SK-N-MC (cell line): ENCODE measurements around the gene CHRNB1.

Experiments used
- DNase-seq: peaks from one replicate; pipeline ENCODE4 v3.0.0-alpha.2; 2011; ENCODE audit warnings: low read depth, low spot score
- H3K27ac ChIP-seq: fragments of 200-600 bp; sonication (generic); 2 replicates; pipeline ENCODE4 v1.5.1; 2016; ENCODE audit warnings: mixed run types
- H3K36me3 ChIP-seq: fragments of 200-600 bp; sonication (generic); 2 replicates; pipeline ENCODE4 v1.6.1; 2017; ENCODE audit warnings: antibody characterized with exemption, low read length, mixed read lengths; ENCODE audit not compliant: insufficient read depth
- H3K4me3 ChIP-seq: fragments of 200-600 bp; sonication (generic); 2 replicates; pipeline ENCODE4 v1.5.1; 2016
- H3K9ac ChIP-seq: fragments of 200-600 bp; sonication (generic); 2 replicates; pipeline ENCODE4 v1.8.0; 2017; ENCODE audit warnings: mixed run types, mixed read lengths; ENCODE audit not compliant: insufficient read length
- H3K9me3 ChIP-seq: fragments of 200-600 bp; sonication (generic); 2 replicates; pipeline ENCODE4 v1.6.1; 2017; ENCODE audit warnings: low read depth, mild to moderate bottlenecking, antibody characterized with exemption, low read length, moderate library complexity, mixed read lengths
- EZH2 ChIP-seq: fragments of 200-600 bp; sonication (generic); IDR thresholded peaks from one replicate; pipeline ENCODE4 v1.6.1; 2017; ENCODE audit warnings: antibody characterized with exemption
- FOXP2 ChIP-seq: optimal IDR thresholded peaks from 2 replicates; pipeline ENCODE3; 2011; ENCODE audit warnings: mild to moderate bottlenecking, moderate library complexity; ENCODE audit not compliant: insufficient read depth; ENCODE audit errors: extremely low read length, control extremely low read depth
- POLR2AphosphoS5 ChIP-seq: IDR thresholded peaks from 2 replicates; pipeline ENCODE4 v1.6.1; 2012; ENCODE audit warnings: mild to moderate bottlenecking, low read depth, low read length, borderline replicate concordance

CHRNB1 gene

DNA sequence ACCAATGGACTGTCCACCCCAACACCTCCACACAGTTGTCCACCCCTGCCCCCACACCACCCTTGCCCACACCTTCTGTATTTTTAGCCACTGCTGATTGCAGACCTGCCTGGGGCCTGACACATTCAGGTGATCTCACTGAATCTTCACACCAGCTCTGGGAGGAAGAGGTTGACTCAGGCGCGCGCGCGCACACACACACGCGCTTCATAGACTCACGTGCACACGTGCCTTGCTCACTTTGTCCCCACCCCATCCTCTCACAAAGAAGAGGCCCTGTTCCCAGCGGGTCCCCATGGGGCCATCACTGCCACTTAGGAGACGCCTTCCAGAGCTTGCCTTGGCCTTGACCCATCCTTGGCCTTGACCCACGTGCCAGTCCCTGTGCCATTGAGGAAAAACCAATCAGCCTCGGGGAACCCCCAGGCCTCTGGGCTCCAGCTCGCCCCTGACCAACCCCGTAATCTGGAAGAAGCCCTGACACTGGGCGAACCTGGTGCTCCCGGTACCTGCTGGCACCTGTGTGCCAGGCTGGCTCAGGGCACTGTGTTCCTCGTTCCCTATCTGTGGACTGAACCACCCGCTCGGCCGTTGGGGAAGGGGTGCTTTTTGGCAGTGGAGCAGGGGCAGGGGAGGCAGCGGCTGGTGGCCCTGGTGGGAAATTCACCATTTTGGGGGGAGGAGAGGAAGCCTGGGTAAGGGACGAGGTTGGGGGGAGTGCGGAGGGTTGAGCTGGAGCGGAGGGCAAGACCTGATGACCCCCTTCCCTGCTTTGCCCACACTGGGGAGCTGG is 34.0 kb upstream of the CHRNB1 start:
- no peak overlapping the region for H3K9ac ChIP-seq
- H3K36me3 ChIP-seq: peaks cover 5% of the 10 kb centered on the region; the same call in 1 of the 2 replicates
- no peak for DNase-seq
- H3K27ac ChIP-seq: no peak overlapping the region
- TF ChIP-seq EZH2: no peak
- no peak for TF ChIP-seq FOXP2
- TF ChIP-seq POLR2AphosphoS5: no peak
- no peaks in the 10 kb centered on the region for H3K9me3 ChIP-seq
- H3K4me3 ChIP-seq: no peak overlapping the region

DNA sequence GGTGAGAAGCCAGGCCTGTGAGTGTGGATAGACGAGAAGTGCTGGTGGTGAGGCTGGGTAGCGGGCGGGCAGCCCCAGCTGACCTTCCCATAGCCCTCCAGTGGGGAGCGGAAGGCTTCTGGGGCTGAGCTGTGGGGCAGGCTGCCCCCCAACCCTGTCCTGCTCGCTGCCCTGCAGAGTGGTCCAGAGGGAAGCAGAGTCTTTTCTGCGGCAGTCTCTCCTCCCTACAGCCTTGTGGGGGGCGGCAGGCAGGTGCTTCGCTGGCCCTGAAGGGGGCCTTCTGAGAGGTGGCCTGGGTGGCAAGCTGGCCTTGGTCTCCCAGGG is 33.5 kb upstream of the CHRNB1 start:
- H3K27ac ChIP-seq: no peak overlapping the region
- peaks cover 5% of the 10 kb centered on the region; the same call in 1 of the 2 replicates for H3K36me3 ChIP-seq
- no peak for DNase-seq
- TF ChIP-seq POLR2AphosphoS5 (no peak), EZH2 (no peak), FOXP2 (no peak)
- H3K4me3 ChIP-seq: no peak overlapping the region
- H3K9ac ChIP-seq: no peak overlapping the region
- no peaks in the 10 kb centered on the region for H3K9me3 ChIP-seq

DNA sequence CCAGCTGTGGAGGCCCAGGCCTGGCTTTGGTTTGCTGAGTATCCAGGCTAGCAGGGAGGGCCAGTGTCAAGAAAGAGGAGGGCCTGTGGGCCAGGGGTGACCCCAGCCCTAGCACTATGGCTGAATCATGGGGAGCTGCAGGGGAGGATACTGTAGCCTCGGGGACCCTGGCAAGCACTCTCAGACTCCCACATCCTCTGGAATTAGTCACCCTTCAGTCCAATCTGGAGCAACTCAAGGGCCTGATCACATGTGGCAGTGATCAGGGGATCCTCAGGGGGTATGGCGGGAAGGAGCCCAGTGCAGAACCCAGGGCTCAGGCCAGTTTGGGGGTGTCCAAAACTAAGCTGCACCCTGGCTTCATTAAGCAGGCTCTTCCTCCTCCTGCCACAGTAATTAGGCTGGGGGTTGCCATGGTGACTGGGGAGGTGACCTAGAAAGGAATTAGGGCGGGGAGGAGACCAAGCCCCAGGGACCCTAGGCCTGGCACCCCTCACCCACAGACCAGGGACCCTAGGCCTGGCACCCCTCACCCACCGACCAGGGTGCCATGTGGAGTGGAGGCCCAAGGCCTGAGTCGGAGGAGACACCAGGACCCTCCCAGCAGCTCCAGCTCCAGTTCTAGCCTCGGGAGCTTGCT is 31.4 kb upstream of the CHRNB1 start:
- H3K9me3 ChIP-seq: no peaks in the 10 kb centered on the region
- no peak overlapping the region for H3K4me3 ChIP-seq
- no peak for DNase-seq
- H3K9ac ChIP-seq: no peak overlapping the region
- peaks cover 5% of the 10 kb centered on the region; the same call in 1 of the 2 replicates for H3K36me3 ChIP-seq
- no peak overlapping the region for H3K27ac ChIP-seq
- TF ChIP-seq POLR2AphosphoS5: no peak
- no peak for TF ChIP-seq FOXP2
- no peak for TF ChIP-seq EZH2

DNA sequence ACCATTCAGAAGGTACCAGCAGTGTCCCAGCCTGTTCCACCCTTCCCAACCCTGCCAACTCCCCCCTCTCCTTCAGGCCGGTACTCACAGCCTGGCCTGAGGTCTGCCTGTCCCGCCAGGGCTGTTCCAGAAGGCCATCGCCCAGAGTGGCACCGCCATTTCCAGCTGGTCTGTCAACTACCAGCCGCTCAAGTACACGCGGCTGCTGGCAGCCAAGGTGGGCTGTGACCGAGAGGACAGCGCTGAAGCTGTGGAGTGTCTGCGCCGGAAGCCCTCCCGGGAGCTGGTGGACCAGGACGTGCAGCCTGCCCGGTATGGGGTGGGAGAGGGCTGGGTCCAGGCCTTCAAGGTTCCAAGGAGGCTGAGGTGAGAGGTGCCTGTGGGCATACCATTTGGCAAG is 30.0 kb upstream of the CHRNB1 start:
- Histone ChIP-seq H3K4me3 (no peak overlapping the region), H3K9ac (no peak overlapping the region), H3K27ac (no peak overlapping the region), H3K36me3 (no peaks in the 10 kb centered on the region; the same call in 1 of the 2 replicates), H3K9me3 (no peaks in the 10 kb centered on the region)
- DNase-seq: no peak
- no peak for TF ChIP-seq POLR2AphosphoS5
- no peak for TF ChIP-seq FOXP2
- no peak for TF ChIP-seq EZH2

DNA sequence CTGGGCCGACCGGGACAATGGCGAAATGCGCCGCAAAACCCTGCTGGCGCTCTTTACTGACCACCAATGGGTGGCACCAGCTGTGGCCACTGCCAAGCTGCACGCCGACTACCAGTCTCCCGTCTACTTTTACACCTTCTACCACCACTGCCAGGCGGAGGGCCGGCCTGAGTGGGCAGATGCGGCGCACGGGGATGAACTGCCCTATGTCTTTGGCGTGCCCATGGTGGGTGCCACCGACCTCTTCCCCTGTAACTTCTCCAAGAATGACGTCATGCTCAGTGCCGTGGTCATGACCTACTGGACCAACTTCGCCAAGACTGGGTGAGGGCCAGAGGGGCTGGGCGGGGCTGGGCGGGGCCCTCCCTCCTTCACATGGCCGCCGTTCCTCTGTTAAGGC is 29.1 kb upstream of the CHRNB1 start:
- no peak overlapping the region for H3K4me3 ChIP-seq
- no peak for DNase-seq
- H3K27ac ChIP-seq: no peak overlapping the region
- TF ChIP-seq POLR2AphosphoS5 (no peak), FOXP2 (no peak), EZH2 (no peak)
- H3K36me3 ChIP-seq: no peaks in the 10 kb centered on the region; the same call in 1 of the 2 replicates
- H3K9ac ChIP-seq: no peak overlapping the region
- no peaks in the 10 kb centered on the region for H3K9me3 ChIP-seq

DNA sequence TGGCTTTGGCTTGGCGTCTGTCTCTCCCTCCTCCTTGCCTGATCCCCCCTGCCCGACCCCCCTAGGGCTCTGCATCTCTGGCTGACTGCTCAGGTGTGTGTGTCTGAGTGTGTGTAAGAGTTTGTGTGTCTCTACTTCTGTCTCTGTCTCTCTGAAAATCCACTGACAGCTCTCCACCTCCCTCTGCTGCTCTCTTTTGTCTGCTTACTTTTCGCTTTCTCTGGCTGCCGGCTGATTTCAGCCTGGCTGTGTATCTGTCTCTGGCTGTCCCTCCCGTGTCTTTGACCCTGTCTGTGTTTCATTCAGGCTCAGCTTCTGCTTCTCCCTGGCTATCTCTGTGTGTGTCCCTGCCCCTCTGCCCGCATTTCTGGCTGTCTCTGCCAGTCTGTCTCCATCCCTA is 28.5 kb upstream of the CHRNB1 start:
- DNase-seq: no peak
- Histone ChIP-seq H3K9ac (no peak overlapping the region), H3K4me3 (no peak overlapping the region), H3K27ac (peak overlapping the region; percentile 42; the same call in 1 of the 2 replicates), H3K36me3 (no peaks in the 10 kb centered on the region; the same call in 1 of the 2 replicates), H3K9me3 (no peaks in the 10 kb centered on the region)
- no peak for TF ChIP-seq FOXP2
- no peak for TF ChIP-seq POLR2AphosphoS5
- no peak for TF ChIP-seq EZH2

DNA sequence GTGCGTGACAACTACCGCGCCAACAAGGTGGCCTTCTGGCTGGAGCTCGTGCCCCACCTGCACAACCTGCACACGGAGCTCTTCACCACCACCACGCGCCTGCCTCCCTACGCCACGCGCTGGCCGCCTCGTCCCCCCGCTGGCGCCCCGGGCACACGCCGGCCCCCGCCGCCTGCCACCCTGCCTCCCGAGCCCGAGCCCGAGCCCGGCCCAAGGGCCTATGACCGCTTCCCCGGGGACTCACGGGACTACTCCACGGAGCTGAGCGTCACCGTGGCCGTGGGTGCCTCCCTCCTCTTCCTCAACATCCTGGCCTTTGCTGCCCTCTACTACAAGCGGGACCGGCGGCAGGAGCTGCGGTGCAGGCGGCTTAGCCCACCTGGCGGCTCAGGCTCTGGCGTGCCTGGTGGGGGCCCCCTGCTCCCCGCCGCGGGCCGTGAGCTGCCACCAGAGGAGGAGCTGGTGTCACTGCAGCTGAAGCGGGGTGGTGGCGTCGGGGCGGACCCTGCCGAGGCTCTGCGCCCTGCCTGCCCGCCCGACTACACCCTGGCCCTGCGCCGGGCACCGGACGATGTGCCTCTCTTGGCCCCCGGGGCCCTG is 27.7 kb upstream of the CHRNB1 start:
- no peaks in the 10 kb centered on the region; the same call in 1 of the 2 replicates for H3K36me3 ChIP-seq
- no peaks in the 10 kb centered on the region for H3K9me3 ChIP-seq

DNA sequence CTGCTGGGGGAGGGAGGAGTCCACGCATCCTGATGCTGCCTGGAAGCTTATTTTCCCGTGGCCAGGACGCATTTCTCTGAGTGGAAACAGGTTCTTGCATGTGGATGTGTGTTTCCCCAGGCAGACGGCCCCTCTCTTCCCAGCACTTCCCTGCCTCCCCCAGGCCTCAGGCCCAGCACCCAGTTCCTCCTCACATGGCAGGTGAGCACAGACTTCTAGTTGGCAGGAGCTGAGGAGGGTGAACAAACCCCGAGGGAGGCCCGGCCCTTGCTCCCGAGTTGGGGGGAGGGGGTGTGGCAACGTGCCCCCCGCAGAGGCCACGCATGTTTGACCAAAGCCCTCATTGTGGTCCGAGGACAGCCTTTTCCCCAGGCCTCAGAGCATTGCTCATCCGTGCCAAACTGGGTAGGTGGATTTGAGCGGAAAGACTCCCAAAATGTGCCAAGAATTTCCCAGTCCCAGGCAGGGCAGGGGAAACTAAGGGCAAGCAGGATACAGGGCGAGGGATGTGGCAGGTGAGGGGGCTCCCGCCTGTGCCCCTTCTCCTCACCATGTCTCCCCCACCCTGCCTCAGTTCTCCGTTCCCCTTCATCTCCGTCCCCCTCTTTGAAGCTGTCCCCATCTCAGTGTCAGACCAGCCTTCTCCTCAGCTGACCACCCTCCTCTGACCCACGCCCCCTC is 26.2 kb upstream of the CHRNB1 start:
- no peak for TF ChIP-seq FOXP2
- TF ChIP-seq EZH2: no peak
- TF ChIP-seq POLR2AphosphoS5: no peak
- Histone ChIP-seq H3K9me3 (no peaks in the 10 kb centered on the region), H3K9ac (no peak overlapping the region), H3K27ac (no peak overlapping the region), H3K4me3 (no peak overlapping the region), H3K36me3 (no peaks in the 10 kb centered on the region; the same call in 1 of the 2 replicates)
- DNase-seq: no peak

More for the DNA sequence above, 27.7 kb upstream of the CHRNB1 start:
- no peak overlapping the region for H3K27ac ChIP-seq
- H3K4me3 ChIP-seq: no peak overlapping the region
- DNase-seq: no peak
- TF ChIP-seq EZH2: no peak
- TF ChIP-seq FOXP2: no peak
- no peak for TF ChIP-seq POLR2AphosphoS5
- no peak overlapping the region for H3K9ac ChIP-seq
